Panc1 (cell line): ENCODE results near the gene CES2. TPM values are rescaled to one million over a fixed set of nuclear protein-coding genes. Genes with fewer than 3 reads are reported as not detected.

Source experiments
- ATAC-seq: fragments of 200-7000 bp; cut with Tn5 transposase; 2 replicates; pipeline ENCODE4 v1.9.1; 2020; ENCODE audit warnings: mild to moderate bottlenecking, moderate library complexity
- BruUV-seq: library from RNA; stranded (reverse); fragments of 400-500 nt; replicated peaks from 2 replicates; lab custom pipeline; 2021; lab: Mats Ljungman, UMichigan
- CTCF ChIA-PET: fragments of 300-600 bp; sonication (Branson Sonifier 250); formaldehyde crosslinking; loops from one replicate; lab custom pipeline; 2022; ENCODE audit warnings: antibody characterized with exemption; lab: Charles Lee
- POLR2A ChIA-PET: fragments of 300-600 bp; sonication (Branson Sonifier 250); formaldehyde crosslinking; loops from one replicate; lab custom pipeline; 2022; ENCODE audit warnings: antibody characterized with exemption; lab: Charles Lee
- DNase-seq: peaks from one replicate; pipeline ENCODE4 v3.0.0-alpha.2; 2010; ENCODE audit warnings: low read depth, low spot score
- H3K27ac ChIP-seq: 2 replicates; pipeline ENCODE4 v1.5.1; 2011; ENCODE audit warnings: mild to moderate bottlenecking, low read length, inconsistent platforms
- H3K27me3 ChIP-seq: fragments of 200-500 bp; sonication (Bioruptor generic); 2 replicates; pipeline ENCODE4 v1.6.0; 2014; ENCODE audit warnings: low read length, inconsistent platforms; ENCODE audit not compliant: control insufficient read depth, insufficient read depth
- H3K36me3 ChIP-seq: fragments of 200-500 bp; sonication (Bioruptor generic); 2 replicates; pipeline ENCODE4 v1.5.1; 2014; ENCODE audit warnings: inconsistent platforms, mild to moderate bottlenecking, low read length, moderate library complexity; ENCODE audit not compliant: control insufficient read depth, insufficient read depth
- H3K4me1 ChIP-seq: 2 replicates; pipeline ENCODE4 v1.5.1; 2011; ENCODE audit warnings: inconsistent platforms, mild to moderate bottlenecking, low read length, moderate library complexity; ENCODE audit not compliant: control insufficient read depth, insufficient read depth
- H3K4me3 ChIP-seq, 2 experiments: 2 replicates each; pipeline ENCODE4 v1.5.1; 2011 to 2012; ENCODE audit warnings: low read depth in 2 of 2, low read length in 2 of 2, mild to moderate bottlenecking in 2 of 2, inconsistent platforms in 1 of 2, moderate library complexity in 1 of 2
- H3K9me3 ChIP-seq: fragments of 200-500 bp; sonication (Bioruptor generic); 2 replicates; pipeline ENCODE4 v1.5.1; 2014; ENCODE audit warnings: low read depth, mild to moderate bottlenecking, inconsistent platforms, low read length, moderate library complexity; ENCODE audit not compliant: control insufficient read depth, insufficient read depth
- POLR2AphosphoS5 ChIP-seq: IDR thresholded peaks from 2 replicates; pipeline ENCODE4 v1.6.1; 2012; ENCODE audit warnings: mild to moderate bottlenecking, low read depth, low read length, moderate library complexity
- SIN3A ChIP-seq: IDR thresholded peaks from 2 replicates; pipeline ENCODE4 v1.6.1; 2012; ENCODE audit warnings: low read depth, mild to moderate bottlenecking, low read length, moderate library complexity, borderline replicate concordance; ENCODE audit not compliant: insufficient read depth
- TCF7L2 ChIP-seq: IDR thresholded peaks from 2 replicates; pipeline ENCODE4 v1.6.1; 2011; ENCODE audit warnings: mild to moderate bottlenecking, low read depth, low read length, inconsistent platforms
- in situ Hi-C: cut with HindIII; loops from 2 replicates; pipeline ENCODE4 v1.10.0; 2016; ENCODE audit warnings: low sequenced_read_pairs, low pct_unique_long_range_greater_than_20kb
- intact Hi-C: fragments of 100-400 bp; cut with micrococcal nuclease; formaldehyde crosslinking; loops from one replicate; pipeline ENCODE4 v1.10.0; 2022; ENCODE audit not compliant: unreplicated experiment
- total RNA-seq: library from RNA; stranded (reverse); gene quantifications from one replicate; pipeline ENCODE4 v1.2.1, GENCODE V29; 2021; ENCODE audit not compliant: unreplicated experiment
- TF ChIP-seq, protein P1 (sequence below): fragments of 450-650 bp; IDR thresholded peaks from 2 replicates; pipeline ENCODE4 v1.5.1; 2017; ENCODE audit warnings: mild to moderate bottlenecking
- TF ChIP-seq, protein P2 (sequence below), 2 experiments: IDR thresholded peaks; 2 replicates each; pipeline ENCODE4 v1.6.1; 2011 to 2012; ENCODE audit warnings: low read depth in 2 of 2, control low read depth in 1 of 2, low read length in 1 of 2, mild to moderate bottlenecking in 1 of 2, moderate library complexity in 1 of 2; ENCODE audit not compliant: insufficient read depth in 1 of 2

Gene CES2
- total RNA-seq, 1 experiment from 2014 or later, result 26.3 TPM

DNA sequence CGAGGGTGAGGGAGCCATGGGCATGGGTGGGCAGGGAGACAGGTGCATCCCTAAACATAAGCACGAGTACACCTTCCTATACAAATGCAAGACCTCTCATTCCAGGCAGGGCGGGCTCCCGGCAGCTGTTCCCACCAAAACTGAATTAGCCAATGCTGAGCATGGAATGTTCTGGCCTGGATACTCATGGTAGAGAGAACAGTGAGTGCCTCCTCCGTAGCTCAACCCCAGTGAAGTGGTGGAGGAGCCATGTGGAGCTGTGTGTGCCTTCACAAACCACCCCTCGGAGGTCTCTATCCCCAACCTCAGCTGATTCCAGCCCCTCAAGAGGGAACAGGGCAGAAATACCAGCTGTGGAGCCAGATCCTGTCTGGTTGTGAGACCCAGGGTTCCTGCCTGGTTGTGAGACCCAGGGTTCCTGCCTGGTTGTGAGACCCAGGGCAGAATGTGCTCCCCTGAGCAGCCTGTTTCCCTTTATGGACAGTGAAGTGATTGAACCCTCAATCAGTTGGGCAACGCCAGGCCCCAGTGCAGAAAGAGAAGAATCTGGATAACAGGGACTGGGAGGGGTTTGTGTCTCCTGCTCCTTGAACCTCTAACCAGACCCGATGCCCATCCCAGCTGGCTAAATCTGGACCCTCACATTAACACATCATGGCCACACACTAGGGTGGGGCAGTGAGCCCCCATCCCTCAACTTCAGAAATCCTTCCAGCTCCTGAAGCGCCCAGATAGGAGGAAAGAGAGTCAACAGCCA is 14.2 kb upstream of the CES2 start:
- H3K27me3 ChIP-seq, result no peaks in the 10 kb centered on the region
- TF ChIP-seq TCF7L2, result no peak
- TF ChIP-seq, protein P1, sequence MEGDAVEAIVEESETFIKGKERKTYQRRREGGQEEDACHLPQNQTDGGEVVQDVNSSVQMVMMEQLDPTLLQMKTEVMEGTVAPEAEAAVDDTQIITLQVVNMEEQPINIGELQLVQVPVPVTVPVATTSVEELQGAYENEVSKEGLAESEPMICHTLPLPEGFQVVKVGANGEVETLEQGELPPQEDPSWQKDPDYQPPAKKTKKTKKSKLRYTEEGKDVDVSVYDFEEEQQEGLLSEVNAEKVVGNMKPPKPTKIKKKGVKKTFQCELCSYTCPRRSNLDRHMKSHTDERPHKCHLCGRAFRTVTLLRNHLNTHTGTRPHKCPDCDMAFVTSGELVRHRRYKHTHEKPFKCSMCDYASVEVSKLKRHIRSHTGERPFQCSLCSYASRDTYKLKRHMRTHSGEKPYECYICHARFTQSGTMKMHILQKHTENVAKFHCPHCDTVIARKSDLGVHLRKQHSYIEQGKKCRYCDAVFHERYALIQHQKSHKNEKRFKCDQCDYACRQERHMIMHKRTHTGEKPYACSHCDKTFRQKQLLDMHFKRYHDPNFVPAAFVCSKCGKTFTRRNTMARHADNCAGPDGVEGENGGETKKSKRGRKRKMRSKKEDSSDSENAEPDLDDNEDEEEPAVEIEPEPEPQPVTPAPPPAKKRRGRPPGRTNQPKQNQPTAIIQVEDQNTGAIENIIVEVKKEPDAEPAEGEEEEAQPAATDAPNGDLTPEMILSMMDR, result no peak
- TF ChIP-seq, protein P2, sequence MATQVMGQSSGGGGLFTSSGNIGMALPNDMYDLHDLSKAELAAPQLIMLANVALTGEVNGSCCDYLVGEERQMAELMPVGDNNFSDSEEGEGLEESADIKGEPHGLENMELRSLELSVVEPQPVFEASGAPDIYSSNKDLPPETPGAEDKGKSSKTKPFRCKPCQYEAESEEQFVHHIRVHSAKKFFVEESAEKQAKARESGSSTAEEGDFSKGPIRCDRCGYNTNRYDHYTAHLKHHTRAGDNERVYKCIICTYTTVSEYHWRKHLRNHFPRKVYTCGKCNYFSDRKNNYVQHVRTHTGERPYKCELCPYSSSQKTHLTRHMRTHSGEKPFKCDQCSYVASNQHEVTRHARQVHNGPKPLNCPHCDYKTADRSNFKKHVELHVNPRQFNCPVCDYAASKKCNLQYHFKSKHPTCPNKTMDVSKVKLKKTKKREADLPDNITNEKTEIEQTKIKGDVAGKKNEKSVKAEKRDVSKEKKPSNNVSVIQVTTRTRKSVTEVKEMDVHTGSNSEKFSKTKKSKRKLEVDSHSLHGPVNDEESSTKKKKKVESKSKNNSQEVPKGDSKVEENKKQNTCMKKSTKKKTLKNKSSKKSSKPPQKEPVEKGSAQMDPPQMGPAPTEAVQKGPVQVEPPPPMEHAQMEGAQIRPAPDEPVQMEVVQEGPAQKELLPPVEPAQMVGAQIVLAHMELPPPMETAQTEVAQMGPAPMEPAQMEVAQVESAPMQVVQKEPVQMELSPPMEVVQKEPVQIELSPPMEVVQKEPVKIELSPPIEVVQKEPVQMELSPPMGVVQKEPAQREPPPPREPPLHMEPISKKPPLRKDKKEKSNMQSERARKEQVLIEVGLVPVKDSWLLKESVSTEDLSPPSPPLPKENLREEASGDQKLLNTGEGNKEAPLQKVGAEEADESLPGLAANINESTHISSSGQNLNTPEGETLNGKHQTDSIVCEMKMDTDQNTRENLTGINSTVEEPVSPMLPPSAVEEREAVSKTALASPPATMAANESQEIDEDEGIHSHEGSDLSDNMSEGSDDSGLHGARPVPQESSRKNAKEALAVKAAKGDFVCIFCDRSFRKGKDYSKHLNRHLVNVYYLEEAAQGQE (IDR thresholded peaks at IDR 0.05; ENCODE audit: insufficient read depth in 1 of 2, low read depth in 2 of 2, low read length in 1 of 2), result no peak
- no peak for TF ChIP-seq SIN3A
- no peak for TF ChIP-seq POLR2AphosphoS5
- in situ Hi-C loops, result no loop called here
- CTCF ChIA-PET, result interaction anchor here (0.5 to 0.6 kb wide), 2 partner anchors 8 to 53 kb away, joined by 3 to 4 read pairs; no protein-coding TSS in a partner anchor
- no peaks in the 10 kb centered on the region for H3K36me3 ChIP-seq
- BruUV-seq, result no TSS peak
- peaks cover 6% of the 10 kb centered on the region; the same call in 1 of the 2 replicates for H3K4me1 ChIP-seq
- DNase-seq, result no peak
- intact Hi-C loops, result no loop called here
- no peak for ATAC-seq
- no peaks in the 10 kb centered on the region for H3K9me3 ChIP-seq
- H3K27ac ChIP-seq, result no peak overlapping the region
- POLR2A ChIA-PET, result no interaction called here
- H3K4me3 ChIP-seq, result no peak overlapping the region

DNA sequence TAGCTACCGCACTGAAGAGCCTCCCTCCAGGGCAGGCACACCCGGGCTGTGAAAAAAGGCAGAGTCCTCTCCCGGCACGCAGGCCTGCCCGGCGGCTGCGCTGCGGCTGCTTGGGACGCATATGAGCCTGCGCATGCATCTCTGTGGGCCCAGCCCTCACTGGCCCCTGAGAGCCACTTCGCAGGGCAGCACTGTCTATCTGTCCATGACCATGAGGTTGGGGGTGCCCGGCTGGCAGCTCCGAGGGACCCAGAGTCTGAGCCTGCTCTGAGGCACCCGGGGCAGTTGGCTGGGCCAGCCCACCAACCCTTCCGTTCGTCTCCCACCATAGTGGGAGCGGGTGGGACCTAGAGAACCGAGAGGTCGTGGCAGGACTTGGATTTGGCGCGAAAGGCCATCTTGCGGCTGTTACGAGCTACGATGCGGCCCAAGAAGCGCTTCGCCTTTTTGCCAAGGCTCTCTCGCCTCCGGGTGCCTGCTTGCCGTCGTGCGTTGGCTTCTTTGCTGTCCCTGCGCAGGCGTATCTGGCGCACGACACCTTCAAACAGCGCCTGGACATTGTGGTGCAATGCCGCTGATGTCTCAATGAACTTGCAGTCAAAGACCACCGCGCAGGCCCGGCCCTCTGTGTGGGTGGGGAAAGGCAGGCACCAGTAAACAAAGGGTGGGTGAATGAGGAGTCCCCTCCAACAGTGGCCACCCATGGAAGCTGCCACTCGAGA is 13.4 kb upstream of the CES2 start:
- intact Hi-C loops (no loop called here), in situ Hi-C loops (no loop called here)
- ChIA-PET CTCF (interaction anchor here (0.6 kb wide), 1 partner anchor 54 kb away, joined by 3 read pairs; no protein-coding TSS in a partner anchor), POLR2A (no interaction called here)
- Histone ChIP-seq H3K36me3 (no peaks in the 10 kb centered on the region), H3K4me3 (no peak overlapping the region), H3K27ac (no peak overlapping the region), H3K4me1 (peaks cover 6% of the 10 kb centered on the region; the same call in 1 of the 2 replicates), H3K9me3 (no peaks in the 10 kb centered on the region), H3K27me3 (no peaks in the 10 kb centered on the region)
- no TSS peak for BruUV-seq
- DNase-seq, result no peak
- no peak for ATAC-seq
- TF ChIP-seq TCF7L2 (no peak), SIN3A (no peak), POLR2AphosphoS5 (no peak)
- TF ChIP-seq, protein P1, result no peak
- TF ChIP-seq, protein P2 (IDR thresholded peaks at IDR 0.05; ENCODE audit: insufficient read depth in 1 of 2, low read depth in 2 of 2, low read length in 1 of 2), result no peak
